H1 (cell line): ENCODE data around the gene WDFY4. TPM values are rescaled to one million over a fixed set of nuclear protein-coding genes. Genes with fewer than 3 reads are reported as not detected.

ENCODE experiments used
- EZH2 ChIP-seq: fragments of 200-600 bp; sonication (generic); IDR thresholded peaks from 2 replicates; pipeline ENCODE4 v1.7.1; 2012; ENCODE audit warnings: low read depth, mild to moderate bottlenecking, moderate library complexity, low read length, inconsistent platforms; ENCODE audit not compliant: severe bottlenecking
- SP1 ChIP-seq: IDR thresholded peaks from 2 replicates; pipeline ENCODE4 v1.6.1; 2011; ENCODE audit warnings: low read depth, low read length
- polyA plus RNA-seq, 7 experiments: library from polyadenylated mRNA; depleted of rRNA in 3 of 7; stranded (reverse) in 5 of 7; unstranded in 2 of 7; fragments of >200 nt in 5 of 7; fragments of 200-250 nt in 2 of 7; gene quantifications; 1 replicate in 5 of 7; 2 replicates in 1 of 7; 4 replicates in 1 of 7; pipeline versions ENCODE4 v1.2.1 to v1.2.3, GENCODE V29; 2011 to 2013; ENCODE audit warnings: missing spikeins in 2 of 7, mixed read lengths in 2 of 7
- total RNA-seq: library from RNA; stranded (reverse); fragmentation: NEBNext Ultra II Directional; extraction: Animal tissue kit (Norgen Biotek cat#: 25700); gene quantifications from 2 replicates; pipeline ENCODE4 v1.2.1, GENCODE V29; 2021
- TF ChIP-seq, protein P1 (sequence below): fragments of 300-600 bp; sonication (generic); IDR thresholded peaks from 2 replicates; pipeline ENCODE4 v1.7.1; 2012; ENCODE audit warnings: low read length, moderate library complexity, mild to moderate bottlenecking, inconsistent platforms; ENCODE audit not compliant: insufficient replicate concordance

WDFY4 gene
- total and polyA plus RNA-seq, 2 of the 8 experiments (the other 6 are each of a cell fraction or from before 2014, with no cell fraction given), result not detected

DNA sequence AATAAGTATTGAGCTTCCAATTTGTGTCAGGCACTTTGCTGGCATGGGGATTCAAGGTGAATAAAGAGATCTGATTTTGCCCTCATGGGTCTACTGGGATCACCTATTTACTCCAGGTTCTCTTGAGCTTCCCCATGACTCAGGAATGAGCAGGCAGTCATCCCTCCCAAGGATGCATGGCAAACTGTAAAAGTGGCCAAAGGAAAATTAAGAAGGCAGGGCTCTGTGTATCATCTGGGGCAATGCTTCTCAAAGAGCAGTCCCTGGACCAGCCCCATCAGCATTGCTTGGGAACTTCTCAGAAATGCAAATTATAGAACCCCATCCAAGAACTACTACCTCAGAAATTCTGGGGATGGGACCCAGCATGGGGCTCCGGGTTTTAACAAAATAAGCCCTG is 48.7 kb downstream of the WDFY4 start (continued):
- TF ChIP-seq, protein P1, sequence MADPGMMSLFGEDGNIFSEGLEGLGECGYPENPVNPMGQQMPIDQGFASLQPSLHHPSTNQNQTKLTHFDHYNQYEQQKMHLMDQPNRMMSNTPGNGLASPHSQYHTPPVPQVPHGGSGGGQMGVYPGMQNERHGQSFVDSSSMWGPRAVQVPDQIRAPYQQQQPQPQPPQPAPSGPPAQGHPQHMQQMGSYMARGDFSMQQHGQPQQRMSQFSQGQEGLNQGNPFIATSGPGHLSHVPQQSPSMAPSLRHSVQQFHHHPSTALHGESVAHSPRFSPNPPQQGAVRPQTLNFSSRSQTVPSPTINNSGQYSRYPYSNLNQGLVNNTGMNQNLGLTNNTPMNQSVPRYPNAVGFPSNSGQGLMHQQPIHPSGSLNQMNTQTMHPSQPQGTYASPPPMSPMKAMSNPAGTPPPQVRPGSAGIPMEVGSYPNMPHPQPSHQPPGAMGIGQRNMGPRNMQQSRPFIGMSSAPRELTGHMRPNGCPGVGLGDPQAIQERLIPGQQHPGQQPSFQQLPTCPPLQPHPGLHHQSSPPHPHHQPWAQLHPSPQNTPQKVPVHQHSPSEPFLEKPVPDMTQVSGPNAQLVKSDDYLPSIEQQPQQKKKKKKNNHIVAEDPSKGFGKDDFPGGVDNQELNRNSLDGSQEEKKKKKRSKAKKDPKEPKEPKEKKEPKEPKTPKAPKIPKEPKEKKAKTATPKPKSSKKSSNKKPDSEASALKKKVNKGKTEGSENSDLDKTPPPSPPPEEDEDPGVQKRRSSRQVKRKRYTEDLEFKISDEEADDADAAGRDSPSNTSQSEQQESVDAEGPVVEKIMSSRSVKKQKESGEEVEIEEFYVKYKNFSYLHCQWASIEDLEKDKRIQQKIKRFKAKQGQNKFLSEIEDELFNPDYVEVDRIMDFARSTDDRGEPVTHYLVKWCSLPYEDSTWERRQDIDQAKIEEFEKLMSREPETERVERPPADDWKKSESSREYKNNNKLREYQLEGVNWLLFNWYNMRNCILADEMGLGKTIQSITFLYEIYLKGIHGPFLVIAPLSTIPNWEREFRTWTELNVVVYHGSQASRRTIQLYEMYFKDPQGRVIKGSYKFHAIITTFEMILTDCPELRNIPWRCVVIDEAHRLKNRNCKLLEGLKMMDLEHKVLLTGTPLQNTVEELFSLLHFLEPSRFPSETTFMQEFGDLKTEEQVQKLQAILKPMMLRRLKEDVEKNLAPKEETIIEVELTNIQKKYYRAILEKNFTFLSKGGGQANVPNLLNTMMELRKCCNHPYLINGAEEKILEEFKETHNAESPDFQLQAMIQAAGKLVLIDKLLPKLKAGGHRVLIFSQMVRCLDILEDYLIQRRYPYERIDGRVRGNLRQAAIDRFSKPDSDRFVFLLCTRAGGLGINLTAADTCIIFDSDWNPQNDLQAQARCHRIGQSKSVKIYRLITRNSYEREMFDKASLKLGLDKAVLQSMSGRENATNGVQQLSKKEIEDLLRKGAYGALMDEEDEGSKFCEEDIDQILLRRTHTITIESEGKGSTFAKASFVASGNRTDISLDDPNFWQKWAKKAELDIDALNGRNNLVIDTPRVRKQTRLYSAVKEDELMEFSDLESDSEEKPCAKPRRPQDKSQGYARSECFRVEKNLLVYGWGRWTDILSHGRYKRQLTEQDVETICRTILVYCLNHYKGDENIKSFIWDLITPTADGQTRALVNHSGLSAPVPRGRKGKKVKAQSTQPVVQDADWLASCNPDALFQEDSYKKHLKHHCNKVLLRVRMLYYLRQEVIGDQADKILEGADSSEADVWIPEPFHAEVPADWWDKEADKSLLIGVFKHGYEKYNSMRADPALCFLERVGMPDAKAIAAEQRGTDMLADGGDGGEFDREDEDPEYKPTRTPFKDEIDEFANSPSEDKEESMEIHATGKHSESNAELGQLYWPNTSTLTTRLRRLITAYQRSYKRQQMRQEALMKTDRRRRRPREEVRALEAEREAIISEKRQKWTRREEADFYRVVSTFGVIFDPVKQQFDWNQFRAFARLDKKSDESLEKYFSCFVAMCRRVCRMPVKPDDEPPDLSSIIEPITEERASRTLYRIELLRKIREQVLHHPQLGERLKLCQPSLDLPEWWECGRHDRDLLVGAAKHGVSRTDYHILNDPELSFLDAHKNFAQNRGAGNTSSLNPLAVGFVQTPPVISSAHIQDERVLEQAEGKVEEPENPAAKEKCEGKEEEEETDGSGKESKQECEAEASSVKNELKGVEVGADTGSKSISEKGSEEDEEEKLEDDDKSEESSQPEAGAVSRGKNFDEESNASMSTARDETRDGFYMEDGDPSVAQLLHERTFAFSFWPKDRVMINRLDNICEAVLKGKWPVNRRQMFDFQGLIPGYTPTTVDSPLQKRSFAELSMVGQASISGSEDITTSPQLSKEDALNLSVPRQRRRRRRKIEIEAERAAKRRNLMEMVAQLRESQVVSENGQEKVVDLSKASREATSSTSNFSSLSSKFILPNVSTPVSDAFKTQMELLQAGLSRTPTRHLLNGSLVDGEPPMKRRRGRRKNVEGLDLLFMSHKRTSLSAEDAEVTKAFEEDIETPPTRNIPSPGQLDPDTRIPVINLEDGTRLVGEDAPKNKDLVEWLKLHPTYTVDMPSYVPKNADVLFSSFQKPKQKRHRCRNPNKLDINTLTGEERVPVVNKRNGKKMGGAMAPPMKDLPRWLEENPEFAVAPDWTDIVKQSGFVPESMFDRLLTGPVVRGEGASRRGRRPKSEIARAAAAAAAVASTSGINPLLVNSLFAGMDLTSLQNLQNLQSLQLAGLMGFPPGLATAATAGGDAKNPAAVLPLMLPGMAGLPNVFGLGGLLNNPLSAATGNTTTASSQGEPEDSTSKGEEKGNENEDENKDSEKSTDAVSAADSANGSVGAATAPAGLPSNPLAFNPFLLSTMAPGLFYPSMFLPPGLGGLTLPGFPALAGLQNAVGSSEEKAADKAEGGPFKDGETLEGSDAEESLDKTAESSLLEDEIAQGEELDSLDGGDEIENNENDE, result no peak
- TF ChIP-seq SP1 (no peak), EZH2 (no peak)
